HT1080 (cell line): Measurements from ENCODE around the gene BTLA. TPM values are rescaled to one million over a fixed set of nuclear protein-coding genes. Genes with fewer than 3 reads are reported as not detected.
A peak's percentile ranks its signal among the peaks of the same experiment; 100 is the strongest.
"Not testable (repeated sequence)": the region's sequence is repeated elsewhere in the genome, so short reads cannot be mapped to it uniquely, and the experiment has no call there.

Source experiments
- DNase-seq: peaks from one replicate; pipeline ENCODE4 v3.0.0-alpha.2; 2015; ENCODE audit warnings: low read depth
- total RNA-seq: library from RNA; depleted of rRNA; stranded (reverse); fragments of >200 nt; shearing (Covaris generic); gene quantifications from 2 replicates; pipeline ENCODE4 v1.2.3, GENCODE V29; 2014; rRNA removed

The BTLA gene
- total RNA-seq, 1 experiment from 2014 or later, result not detected

DNA sequence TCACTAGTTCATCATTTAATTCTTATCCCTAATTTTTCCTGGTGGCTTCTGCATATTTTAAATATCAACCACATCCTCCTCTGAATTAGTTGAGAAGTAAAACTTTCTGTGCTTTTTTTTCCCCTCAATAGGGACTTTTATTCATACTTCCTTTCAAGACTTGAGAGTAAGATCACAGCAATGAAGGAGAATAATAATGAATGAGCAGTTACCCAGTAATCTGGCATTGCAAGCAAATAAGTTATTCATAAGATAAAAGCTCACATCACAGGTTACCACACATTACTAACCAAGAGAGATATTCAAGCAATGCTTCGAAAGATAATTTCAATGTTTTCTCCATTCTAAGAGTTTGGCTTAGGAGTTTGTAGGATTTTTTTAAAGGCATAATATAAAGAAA, 50.3 kb downstream of the BTLA start:
- no peak for DNase-seq

DNA sequence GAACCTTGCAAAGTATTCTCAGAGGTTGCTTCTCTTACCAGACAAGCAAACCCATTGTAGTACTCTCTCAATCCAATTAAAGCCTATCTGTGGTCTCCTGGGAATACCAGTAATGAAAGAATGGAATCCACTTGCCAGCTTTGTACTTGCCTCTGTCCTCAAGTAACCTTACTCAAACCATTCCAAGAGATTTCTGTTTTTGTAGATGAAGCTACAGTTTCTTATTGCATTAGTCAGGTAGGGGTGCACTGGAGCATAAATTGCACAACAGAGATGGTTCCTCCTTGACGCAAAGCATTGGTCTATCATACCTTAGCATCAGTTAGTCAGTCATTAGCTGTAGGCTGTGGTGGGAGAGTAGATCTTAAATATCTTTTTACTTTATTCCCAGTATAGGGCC, 52.9 kb downstream of the BTLA start:
- peak; percentile 21 for DNase-seq

DNA sequence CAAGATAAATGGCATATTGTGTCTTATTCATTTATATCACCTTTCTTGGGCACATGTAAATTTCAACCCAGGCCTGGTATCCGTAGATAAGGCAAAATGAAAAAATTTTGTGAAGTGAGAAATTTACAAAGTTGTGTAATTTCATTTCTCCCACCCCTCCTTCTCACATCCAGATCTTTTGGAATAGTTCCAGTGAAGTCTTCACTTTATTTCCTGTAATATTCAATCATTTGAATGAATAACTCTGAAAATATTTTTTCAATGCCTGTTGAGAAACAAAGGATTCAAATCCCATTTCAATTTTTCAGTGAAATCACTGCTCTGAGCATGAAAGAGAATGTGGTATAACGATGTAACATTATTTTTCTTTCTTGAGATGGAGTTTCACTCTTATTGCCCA, 53.4 kb downstream of the BTLA start:
- DNase-seq, result no peak

DNA sequence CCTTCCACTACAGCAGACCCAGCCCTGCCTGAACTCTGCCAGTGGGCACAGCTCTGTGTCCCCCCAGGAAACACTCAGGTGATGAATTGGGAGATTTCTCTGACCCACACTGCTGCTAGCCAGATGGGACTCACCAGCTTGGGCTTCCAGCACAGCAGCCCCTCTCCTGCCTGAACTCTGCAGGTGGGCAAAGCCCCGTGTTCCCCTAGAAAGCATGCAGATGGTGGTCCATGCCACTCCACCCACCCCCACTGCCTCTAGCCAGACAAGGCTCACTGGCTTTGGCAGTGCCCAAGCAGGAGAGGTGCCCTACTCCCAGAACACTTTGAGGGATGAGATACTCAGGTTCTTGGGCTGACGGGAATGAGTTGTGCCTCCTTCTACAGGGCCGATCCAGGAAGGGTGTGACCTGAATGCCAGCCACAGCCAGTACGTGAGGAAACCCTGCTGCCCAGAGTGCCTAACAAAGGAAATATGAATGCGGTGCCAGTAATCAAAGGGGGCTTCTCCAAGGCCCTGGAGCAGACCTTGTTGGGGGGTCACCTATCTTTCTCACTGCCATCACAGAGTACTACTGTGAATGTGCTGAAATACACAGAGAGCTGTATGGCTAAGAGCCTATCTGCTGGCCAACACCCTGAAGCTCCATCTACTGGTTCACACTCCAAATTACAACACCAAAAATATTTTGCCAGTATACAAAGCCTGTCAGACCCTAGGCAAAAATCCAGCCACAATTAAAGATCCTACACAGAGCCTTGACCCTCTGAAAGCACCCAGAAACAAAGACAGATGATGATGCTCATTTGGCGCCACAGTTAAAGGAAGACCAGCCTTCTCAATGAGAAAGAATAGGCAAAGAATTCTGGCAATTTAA, 61.9 kb downstream of the BTLA start:
- peak; percentile 74 for DNase-seq

- no peak for DNase-seq
Observed at GRCh38 chr3:112429960-112430359, 69.3 kb downstream of the BTLA start.

- no peak for DNase-seq
Observed at GRCh38 chr3:112427123-112427522, 72.1 kb downstream of the BTLA start.

- no peak for DNase-seq
Observed at GRCh38 chr3:112425858-112426750, 73.2 kb downstream of the BTLA start.

DNA sequence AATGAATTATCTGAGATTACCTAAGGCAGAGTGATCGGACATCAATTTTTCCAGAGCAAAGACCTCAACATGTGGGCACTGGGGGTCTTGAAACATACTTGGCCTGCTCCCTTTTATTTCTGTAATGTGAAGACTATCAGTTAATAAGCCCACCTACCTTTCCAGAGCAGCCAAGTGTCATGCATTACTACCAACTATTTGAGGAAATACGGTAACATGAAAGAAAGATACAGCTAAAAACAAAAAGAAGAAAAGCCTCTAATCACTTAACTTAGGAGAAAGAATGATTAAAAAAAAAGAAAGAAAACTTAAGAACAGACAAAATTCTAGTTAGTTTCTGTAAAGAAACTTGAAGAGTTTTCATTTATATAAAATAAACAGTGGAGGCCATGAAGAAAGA, 73.9 kb downstream of the BTLA start:
- no peak for DNase-seq

DNA sequence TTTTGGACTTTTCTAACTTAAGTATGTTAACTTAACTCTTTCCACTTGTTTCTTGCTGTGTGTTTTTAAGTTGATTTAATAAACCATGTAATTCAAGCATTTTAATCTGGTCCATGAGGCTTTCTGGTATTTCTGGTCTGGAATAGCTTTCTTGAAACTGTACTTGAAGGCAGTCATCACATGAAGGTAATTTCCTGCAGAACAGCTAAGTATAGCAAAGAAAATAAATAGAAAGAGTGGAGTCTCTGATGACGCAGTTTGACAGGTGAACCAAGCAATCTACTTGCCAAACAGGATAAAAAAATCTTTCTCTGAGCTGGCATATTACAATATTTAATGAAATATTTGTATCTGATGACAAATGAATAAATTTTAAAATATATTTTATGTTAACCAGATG, 74.9 kb downstream of the BTLA start:
- no peak for DNase-seq

GRCh38 chr3:112422921-112423320, 76.4 kb downstream of the BTLA start:
- not testable (repeated sequence) for DNase-seq

- not testable (repeated sequence) for DNase-seq
Observed at GRCh38 chr3:112418526-112418925, 80.7 kb downstream of the BTLA start.

DNA sequence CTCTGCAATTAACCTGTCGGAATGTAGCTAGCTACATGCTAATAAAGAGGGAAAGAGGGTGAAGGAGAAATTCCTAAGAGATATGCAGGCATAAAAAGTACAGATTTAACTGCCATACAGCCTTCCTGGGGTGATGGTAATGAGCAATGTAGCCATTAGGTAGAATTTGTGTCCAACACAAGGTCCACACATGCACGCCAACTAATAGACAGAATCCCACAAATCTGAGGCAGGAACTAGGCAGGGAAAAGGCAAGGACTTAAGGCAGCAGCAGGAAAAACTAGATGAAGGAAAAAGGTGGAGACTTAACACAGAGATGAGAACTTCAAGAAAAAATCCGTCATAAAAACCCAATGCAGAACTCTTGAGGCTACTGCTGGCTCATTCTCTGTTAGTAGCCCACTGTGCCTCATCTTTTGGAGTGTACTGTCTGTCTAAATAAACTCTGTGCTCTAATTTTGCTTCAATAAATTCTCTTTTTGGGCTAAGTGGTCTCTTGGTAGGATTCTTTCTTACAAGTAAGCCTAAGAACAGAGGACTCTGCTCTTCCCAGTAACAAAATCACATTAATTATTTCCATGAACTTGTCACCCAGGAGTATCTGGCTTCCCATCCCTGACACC, 81.5 kb downstream of the BTLA start:
- no peak for DNase-seq

- no peak for DNase-seq
Observed at GRCh38 chr3:112416391-112417212, 82.7 kb downstream of the BTLA start.

GRCh38 chr3:112415390-112415789, 83.9 kb downstream of the BTLA start:
- DNase-seq, result no peak

Other genes starting within 250 kb of the BTLA start
- not detected in 2 replicates for gene SLC9C1, start 205.3 kb downstream of the BTLA start, total RNA-seq
- gene CD200, start 166.3 kb downstream of the BTLA start, total RNA-seq, result not detected in 2 replicates
- gene ATG3, start 62.5 kb upstream of the BTLA start, total RNA-seq, result 147 and 159 TPM in 2 replicates
- 27.5 and 44.2 TPM in 2 replicates for gene SLC35A5, start 62.6 kb upstream of the BTLA start, total RNA-seq
- gene CCDC80, start 141.7 kb upstream of the BTLA start, total RNA-seq, result 50.9 and 52.2 TPM in 2 replicates